PFSK-1 (cell line): ENCODE measurements around the gene RPL19.

ENCODE experiments used
- FOXP2 ChIP-seq: optimal IDR thresholded peaks from 2 replicates; pipeline ENCODE3; 2011; ENCODE audit warnings: borderline replicate concordance, control low read depth, inconsistent platforms; ENCODE audit not compliant: insufficient read depth; ENCODE audit errors: extremely low read length, extremely low read depth
- POLR2AphosphoS5 ChIP-seq: IDR thresholded peaks from 2 replicates; pipeline ENCODE4 v1.6.1; 2012; ENCODE audit warnings: low read depth, mild to moderate bottlenecking, control low read depth, low read length, moderate library complexity
- SIN3A ChIP-seq: IDR thresholded peaks from 2 replicates; pipeline ENCODE4 v1.6.1; 2012; ENCODE audit warnings: mild to moderate bottlenecking, low read length, moderate library complexity, borderline replicate concordance; ENCODE audit not compliant: insufficient read depth
- TAF1 ChIP-seq: IDR thresholded peaks from 2 replicates; pipeline ENCODE4 v1.6.1; 2012; ENCODE audit warnings: low read length, control low read depth, borderline replicate concordance; ENCODE audit not compliant: insufficient read depth
- TF ChIP-seq, protein P1 (sequence below), 2 experiments: IDR thresholded peaks; 2 replicates each; pipeline versions ENCODE4 v1.6.1 to v1.8.0; 2011 to 2012; ENCODE audit warnings: low read depth in 2 of 2, low read length in 2 of 2, control low read depth in 1 of 2, inconsistent platforms in 1 of 2, mild to moderate bottlenecking in 1 of 2, moderate library complexity in 1 of 2; ENCODE audit not compliant: insufficient read depth in 1 of 2

The RPL19 gene

DNA sequence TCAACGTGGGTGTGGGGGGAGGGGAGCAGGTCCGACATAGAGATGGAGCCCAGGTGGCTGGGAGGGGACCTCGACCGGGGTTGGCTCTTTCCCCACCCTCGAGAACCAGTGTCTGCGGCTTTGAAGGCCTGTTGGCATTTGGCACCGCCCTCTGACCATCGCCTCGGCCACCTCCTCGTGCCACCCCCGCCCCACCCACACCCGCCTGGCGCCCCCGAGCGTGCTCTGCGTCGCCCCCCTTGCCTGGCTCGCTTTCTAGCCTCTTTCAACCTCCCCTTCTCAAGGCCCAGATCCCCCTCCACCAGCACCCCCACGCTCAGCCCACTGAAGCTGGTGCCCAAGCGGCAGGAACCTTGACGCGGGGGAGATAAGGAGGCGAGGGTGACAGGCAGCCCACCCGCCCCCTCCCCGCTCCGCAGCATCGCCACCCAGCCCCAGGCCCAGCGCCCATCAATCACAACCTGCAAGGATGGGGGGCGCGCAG, 3.2 kb upstream of the RPL19 start:
- TF ChIP-seq, protein P1, sequence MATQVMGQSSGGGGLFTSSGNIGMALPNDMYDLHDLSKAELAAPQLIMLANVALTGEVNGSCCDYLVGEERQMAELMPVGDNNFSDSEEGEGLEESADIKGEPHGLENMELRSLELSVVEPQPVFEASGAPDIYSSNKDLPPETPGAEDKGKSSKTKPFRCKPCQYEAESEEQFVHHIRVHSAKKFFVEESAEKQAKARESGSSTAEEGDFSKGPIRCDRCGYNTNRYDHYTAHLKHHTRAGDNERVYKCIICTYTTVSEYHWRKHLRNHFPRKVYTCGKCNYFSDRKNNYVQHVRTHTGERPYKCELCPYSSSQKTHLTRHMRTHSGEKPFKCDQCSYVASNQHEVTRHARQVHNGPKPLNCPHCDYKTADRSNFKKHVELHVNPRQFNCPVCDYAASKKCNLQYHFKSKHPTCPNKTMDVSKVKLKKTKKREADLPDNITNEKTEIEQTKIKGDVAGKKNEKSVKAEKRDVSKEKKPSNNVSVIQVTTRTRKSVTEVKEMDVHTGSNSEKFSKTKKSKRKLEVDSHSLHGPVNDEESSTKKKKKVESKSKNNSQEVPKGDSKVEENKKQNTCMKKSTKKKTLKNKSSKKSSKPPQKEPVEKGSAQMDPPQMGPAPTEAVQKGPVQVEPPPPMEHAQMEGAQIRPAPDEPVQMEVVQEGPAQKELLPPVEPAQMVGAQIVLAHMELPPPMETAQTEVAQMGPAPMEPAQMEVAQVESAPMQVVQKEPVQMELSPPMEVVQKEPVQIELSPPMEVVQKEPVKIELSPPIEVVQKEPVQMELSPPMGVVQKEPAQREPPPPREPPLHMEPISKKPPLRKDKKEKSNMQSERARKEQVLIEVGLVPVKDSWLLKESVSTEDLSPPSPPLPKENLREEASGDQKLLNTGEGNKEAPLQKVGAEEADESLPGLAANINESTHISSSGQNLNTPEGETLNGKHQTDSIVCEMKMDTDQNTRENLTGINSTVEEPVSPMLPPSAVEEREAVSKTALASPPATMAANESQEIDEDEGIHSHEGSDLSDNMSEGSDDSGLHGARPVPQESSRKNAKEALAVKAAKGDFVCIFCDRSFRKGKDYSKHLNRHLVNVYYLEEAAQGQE (IDR thresholded peaks at IDR 0.05; ENCODE audit: insufficient read depth in 1 of 2, low read depth in 2 of 2, low read length in 2 of 2): no peak
- TF ChIP-seq POLR2AphosphoS5 (no peak), SIN3A (no peak), FOXP2 (no peak), TAF1 (no peak)

DNA sequence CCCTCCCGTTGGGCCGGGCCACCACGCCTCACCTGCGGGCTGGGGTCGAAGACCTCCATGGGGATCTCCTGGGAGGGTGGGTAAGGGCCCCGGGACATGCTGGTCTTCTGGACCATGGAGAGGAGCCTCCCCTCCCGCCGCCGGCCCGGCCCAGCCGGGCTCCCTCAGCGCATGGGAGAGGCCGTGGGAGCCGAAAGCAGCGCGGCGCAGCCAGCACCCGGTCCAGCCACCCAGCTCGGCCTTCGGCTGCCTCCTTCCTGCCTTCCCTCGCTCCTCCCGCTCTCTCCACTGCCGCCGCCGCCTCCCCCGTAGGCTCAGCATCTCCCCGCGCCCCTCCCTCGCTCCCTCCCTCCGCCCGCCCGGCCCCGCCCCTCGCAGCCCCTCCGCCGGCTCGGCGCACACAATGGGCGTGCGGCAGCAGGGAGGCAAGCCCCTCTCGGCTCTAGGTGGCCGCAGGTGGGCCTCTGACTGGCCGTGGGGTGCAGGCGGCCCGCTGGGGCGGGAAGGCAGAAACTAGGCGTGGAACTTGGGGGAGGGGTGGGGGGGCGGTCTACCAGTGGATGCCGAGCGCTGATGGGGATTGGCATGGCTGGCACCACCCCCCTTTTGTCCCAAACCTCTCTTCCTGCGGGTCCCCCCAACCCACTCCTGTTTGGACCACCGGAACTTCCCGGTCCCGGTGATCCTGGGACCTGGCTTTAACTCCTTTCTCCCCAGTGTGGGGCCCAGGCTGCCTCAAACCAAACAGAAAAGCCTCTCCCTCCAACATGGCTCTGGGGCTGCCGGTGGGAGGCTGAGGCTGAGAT, 2.5 kb upstream of the RPL19 start, which contains the start of gene CACNB1:
Gene CACNB1 (minus strand): TSS at position 290 of the 806 bp plus-strand sequence. CDS start 174 bp downstream, at position 116.
- TF ChIP-seq FOXP2 (peak; percentile 58), POLR2AphosphoS5 (peak; percentile 85), SIN3A (peak; percentile 71; the same call in 1 of the 2 replicates), TAF1 (peak; percentile 91)
- TF ChIP-seq, protein P1 (IDR thresholded peaks at IDR 0.05; ENCODE audit: insufficient read depth in 1 of 2, low read depth in 2 of 2, low read length in 2 of 2): no peak

DNA sequence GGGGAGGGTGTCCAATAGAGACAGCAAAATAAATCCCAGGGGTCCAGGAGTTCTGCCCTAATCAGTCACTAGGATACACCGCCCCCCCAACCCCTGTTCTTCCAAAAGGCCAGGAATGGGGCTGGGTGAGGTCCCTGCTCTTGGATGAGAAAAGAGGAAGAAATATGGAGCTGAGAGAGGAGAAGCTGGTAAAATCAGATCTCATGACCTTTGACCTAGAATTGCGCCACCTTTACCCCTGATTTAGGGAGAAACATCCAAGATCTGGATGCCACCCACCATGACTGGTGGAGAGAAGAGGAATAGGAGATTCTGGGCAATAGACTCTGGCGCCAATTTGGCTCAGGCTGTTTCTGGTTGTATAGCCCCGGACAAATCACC, 1.9 kb upstream of the RPL19 start:
- no peak for TF ChIP-seq POLR2AphosphoS5
- TF ChIP-seq, protein P1 (IDR thresholded peaks at IDR 0.05; ENCODE audit: insufficient read depth in 1 of 2, low read depth in 2 of 2, low read length in 2 of 2): no peak
- no peak for TF ChIP-seq TAF1
- TF ChIP-seq FOXP2: no peak
- TF ChIP-seq SIN3A: no peak

GRCh38 chr17:39199820-39200069, 338 bp upstream of the RPL19 start:
- TF ChIP-seq SIN3A (no peak), POLR2AphosphoS5 (peak; percentile 30; the same call in 1 of the 2 replicates), FOXP2 (no peak), TAF1 (no peak)
- TF ChIP-seq, protein P1 (IDR thresholded peaks at IDR 0.05; ENCODE audit: insufficient read depth in 1 of 2, low read depth in 2 of 2, low read length in 2 of 2): no peak
